GM18526 (cell line): ENCODE data around the gene SEMA5A.

ENCODE experiments used
- POLR2A ChIP-seq: IDR thresholded peaks from 3 replicates; pipeline ENCODE4 v1.6.1; 2011; ENCODE audit not compliant: insufficient read length; ENCODE audit errors: extremely low read depth

The SEMA5A gene

GRCh38 chr5:9042241-9042640 lies 503.6 kb downstream of the SEMA5A start:
- TF ChIP-seq POLR2A: no peak

GRCh38 chr5:9040475-9040874 lies 505.4 kb downstream of the SEMA5A start:
- no peak for TF ChIP-seq POLR2A

- TF ChIP-seq POLR2A: no peak
Measured at GRCh38 chr5:9037048-9037447, 508.8 kb downstream of the SEMA5A start.

GRCh38 chr5:9035346-9035745 lies 510.5 kb downstream of the SEMA5A start:
- no peak for TF ChIP-seq POLR2A

GRCh38 chr5:9034649-9035048 lies 511.2 kb downstream of the SEMA5A start:
- TF ChIP-seq POLR2A: no peak

- TF ChIP-seq POLR2A: no peak
Measured at GRCh38 chr5:9033524-9033923, 512.4 kb downstream of the SEMA5A start.

GRCh38 chr5:9025942-9026341 lies 519.9 kb downstream of the SEMA5A start:
- TF ChIP-seq POLR2A: no peak

GRCh38 chr5:9020996-9021395 lies 524.9 kb downstream of the SEMA5A start:
- TF ChIP-seq POLR2A: no peak

GRCh38 chr5:9015937-9016270 lies 530.0 kb downstream of the SEMA5A start:
- TF ChIP-seq POLR2A: no peak

- TF ChIP-seq POLR2A: no peak
Measured at GRCh38 chr5:9015260-9015936, 530.5 kb downstream of the SEMA5A start.

GRCh38 chr5:9013147-9013546 lies 532.7 kb downstream of the SEMA5A start:
- no peak for TF ChIP-seq POLR2A

GRCh38 chr5:9009931-9010651 lies 535.8 kb downstream of the SEMA5A start:
- TF ChIP-seq POLR2A: no peak

GRCh38 chr5:8997542-8998070 lies 548.3 kb downstream of the SEMA5A start:
- TF ChIP-seq POLR2A: no peak

- no peak for TF ChIP-seq POLR2A
Measured at GRCh38 chr5:8993031-8993430, 552.8 kb downstream of the SEMA5A start.
